DMS 273 (cell line): ENCODE results near the gene FBXL13.
"Not testable (repeated sequence)": the region's sequence is repeated elsewhere in the genome, so short reads cannot be mapped to it uniquely, and the experiment has no call there.

Source experiments
- DNase-seq: peaks from one replicate; lab custom pipeline; 2025; ENCODE audit not compliant: unreplicated experiment; lab: John Stamatoyannopoulos, UW

The FBXL13 gene

DNA sequence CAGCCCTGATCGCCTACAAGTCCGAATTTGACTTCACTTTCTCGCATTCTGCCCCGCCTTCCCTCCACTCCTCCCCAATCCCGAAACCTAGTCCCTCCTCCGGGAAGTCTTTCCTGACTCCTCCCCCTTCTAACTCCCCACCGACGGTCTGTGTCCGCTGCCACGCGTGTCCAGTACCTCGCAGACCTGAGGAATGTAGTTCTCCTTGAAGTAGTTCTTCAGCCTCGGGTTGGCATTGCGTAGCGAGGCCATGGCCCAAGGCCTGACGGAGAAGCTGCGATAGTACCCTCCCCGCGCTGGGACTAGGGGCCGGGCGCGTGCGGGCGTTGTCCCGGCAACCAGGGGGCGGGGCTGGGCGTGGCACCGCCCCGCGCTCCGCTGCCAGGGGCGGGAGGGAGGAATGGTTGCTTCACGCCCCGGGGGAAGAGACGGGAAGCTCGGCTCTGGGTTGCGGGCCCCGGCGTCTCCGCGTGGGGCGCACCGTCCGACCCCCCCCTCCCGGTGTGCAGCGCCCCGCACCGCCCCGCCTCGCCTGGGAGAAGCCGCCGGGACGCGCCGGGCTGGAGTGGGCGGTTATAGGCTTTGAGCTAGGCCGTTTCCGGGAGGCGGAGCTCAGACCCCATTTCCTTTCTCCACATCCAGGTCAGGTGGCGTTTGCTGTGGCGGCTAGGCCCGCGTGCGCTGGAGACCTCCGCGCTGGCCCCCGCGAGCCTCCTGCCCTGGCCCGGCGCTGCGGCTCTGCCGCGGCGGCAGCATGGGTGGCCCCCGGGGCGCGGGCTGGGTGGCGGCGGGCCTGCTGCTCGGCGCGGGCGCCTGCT, at the start of gene FBXL13, which contains the start of gene ARMC10:
FBXL13 (minus strand) TSS at position 278 of the 818 bp plus-strand sequence.
ARMC10 (plus strand) TSS at position 622 of the 818 bp plus-strand sequence; CDS start at position 755, 133 bp downstream.
- DNase-seq, result peak; percentile 99

DNA sequence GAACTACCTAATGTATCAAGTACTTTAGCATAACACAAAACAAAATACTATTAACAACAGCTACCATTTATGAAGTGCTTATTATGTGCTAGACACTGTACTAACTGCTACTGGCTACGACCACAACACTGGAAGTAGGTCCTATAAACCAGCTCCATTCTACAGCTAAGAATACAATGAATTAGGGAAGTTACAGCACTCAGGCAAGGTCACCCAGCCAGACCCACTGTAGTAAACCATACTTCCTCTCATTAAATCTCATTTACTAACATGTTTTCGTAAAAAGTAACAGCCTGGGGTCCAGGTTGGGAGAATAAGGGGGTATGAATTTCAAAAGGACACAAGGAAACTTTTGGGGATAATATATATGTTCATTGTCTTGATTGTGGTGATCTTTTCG, 48.9 kb upstream of the FBXL13 start:
- DNase-seq, result no peak

- DNase-seq, result no peak
These were observed 47.0 kb upstream of the FBXL13 start for GRCh38 chr7:103121641-103122040.

DNA sequence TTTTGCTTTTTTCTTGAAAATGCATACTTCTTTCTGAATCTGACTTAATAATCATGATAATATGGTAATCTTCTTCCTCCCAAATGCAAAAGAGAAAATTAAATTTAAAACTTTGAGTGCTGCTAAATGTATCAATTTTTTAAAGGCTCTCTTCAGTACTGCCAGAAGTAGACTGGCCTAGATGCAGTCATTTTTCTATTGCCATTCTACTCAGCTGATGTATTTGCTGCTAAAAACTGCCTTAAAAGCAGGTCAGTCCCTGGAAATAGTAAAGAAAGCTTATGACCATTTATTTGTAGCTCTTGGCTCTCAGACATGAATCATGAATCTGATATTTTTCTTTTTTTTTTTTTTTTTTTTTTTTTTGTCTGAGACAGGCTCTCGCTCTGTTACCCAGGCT, 45.8 kb upstream of the FBXL13 start:
- no peak for DNase-seq

GRCh38 chr7:103119791-103120291, 45.2 kb upstream of the FBXL13 start:
- no peak for DNase-seq

DNA sequence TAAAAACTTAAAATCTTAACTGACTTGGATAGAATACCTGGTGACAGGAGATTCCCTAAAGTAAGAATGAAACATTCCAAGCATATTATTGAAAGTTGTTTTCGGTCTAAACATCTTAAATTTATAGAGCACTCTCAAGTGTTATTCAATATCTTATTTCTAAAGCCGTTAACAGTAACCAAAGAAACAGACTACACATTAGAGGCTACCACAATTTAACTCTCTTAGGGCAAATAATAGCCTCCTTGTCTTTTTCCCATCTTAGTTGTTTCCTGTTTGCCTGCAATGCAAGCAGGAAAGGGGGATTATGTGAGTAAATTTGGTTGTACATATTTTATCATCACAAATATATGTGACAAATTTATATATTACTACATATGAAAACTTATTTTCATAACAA, 42.9 kb upstream of the FBXL13 start:
- no peak for DNase-seq

- no peak for DNase-seq
These were observed 42.4 kb upstream of the FBXL13 start for GRCh38 chr7:103116991-103117390.

- no peak for DNase-seq
These were observed 41.9 kb upstream of the FBXL13 start for GRCh38 chr7:103116511-103116910.

DNA sequence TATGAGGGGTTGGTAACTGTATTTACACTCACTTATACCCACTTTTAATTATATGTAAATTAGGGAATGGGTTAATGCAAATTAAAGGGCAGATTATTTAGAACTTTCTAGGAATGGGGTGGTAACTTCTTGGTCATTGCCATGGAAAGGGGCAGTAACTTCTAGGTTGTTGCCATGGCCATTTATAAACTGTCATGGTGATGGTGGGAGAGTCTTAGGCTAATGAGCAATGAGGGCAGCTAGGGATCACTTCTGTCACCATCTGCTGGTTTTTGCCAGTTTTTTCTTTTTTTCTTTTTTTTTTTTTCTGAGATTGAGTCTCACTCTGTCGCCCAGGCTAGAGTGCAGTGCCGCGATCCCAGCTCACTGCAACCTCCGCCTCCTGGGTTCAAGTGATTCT, 41.2 kb upstream of the FBXL13 start:
- no peak for DNase-seq

DNA sequence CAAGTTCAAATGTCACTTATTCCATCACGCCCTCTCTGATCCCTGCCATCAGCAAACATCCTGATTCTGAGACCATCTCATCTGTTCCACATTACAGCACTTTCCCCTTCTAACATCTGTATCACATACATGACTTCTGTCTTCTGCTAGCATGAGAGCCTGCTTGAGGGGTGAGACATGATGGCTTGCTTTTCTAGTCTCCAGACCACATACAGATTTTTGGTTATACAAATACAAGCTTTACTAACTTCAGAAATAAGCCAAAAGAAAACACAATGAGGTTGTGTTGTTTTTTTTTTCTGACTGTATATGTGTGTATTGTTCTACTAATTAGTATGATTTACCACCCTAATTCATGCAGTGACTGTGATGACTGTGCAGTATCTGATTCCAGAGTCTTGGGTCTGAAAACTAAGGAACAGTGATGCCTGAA, 40.0 kb upstream of the FBXL13 start:
- DNase-seq, result no peak

DNA sequence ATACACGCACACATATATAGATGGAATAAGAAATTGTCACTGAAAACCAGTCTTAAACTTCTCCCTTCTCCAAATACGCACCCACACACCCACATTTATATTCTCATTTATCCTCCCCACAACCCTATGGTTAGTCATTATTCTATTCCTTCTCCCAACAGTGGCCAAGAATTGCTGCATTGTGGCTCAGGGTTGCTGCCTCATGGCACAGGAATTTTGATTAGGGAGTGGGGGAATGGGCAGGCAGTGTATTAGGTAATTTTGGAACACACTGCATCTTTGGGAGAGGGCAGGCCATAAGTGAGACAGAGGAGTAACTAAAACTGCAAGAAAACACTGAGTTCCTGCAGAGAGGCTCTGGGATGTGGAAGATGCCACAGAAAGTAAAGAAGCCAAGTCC, 38.6 kb upstream of the FBXL13 start:
- DNase-seq, result no peak

GRCh38 chr7:103106703-103107070, 32.1 kb upstream of the FBXL13 start:
- DNase-seq, result not testable (repeated sequence)

- no peak for DNase-seq
These were observed 31.6 kb upstream of the FBXL13 start for GRCh38 chr7:103106005-103106702.

DNA sequence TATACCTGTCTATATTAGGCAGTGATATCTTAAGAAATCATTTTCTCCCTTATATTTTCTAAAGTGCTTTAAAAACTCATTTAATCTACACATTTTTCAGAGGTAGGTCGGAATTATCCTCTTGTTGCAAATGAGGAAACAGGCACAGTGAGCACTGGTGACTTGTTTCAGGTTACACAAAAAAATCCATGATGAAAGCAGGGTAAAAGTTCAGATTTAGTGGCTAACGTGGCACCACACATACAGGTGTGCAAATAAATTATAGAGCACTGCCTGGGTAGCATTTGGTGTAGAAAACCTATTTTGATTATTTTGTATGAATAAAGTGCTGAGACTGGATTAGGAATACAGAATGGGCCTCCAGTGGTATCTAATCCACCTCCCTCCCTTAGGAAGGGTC, 26.9 kb upstream of the FBXL13 start:
- DNase-seq, result no peak

DNA sequence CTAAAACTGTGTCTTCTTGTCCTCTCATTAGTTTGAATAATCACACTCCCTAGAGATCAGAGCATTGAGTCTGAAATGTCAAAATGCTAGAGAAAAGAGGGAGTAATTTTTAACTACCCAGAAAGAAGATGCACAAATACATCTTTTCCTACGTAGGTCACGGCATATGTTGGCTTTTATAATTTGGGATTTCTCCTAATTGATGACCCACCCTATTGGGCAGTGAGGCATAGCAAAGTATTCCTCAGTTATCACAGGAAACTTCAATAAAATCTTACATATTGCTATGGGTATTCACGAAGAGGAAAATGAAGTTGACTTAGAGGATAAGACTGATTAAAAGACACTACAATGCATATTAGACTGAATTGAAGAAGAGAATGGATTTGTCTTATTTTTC, 25.8 kb upstream of the FBXL13 start:
- no peak for DNase-seq

DNA sequence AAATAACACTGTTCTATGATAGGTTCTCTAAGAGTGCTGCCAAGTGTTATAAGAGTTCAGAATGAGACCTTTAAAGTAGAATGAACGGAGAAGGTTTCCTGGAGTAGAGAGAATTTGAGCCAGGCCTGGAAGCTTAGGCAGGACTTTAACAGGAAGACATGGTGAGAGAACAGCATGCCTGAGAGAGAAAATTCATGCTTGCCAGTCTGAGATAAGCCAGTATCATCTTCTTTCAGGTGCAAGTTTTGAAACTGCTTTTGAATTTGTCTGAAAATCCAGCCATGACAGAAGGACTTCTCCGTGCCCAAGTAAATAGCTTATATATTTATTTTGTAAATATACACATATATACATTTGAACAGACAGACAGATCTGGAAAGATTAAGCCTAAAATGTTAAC, 22.4 kb upstream of the FBXL13 start:
- no peak for DNase-seq

- not testable (repeated sequence) for DNase-seq
These were observed 21.0 kb upstream of the FBXL13 start for GRCh38 chr7:103095558-103095957.

- DNase-seq, result no peak
These were observed 19.5 kb upstream of the FBXL13 start for GRCh38 chr7:103094102-103094501.

GRCh38 chr7:103093429-103093828, 18.8 kb upstream of the FBXL13 start:
- no peak for DNase-seq

DNA sequence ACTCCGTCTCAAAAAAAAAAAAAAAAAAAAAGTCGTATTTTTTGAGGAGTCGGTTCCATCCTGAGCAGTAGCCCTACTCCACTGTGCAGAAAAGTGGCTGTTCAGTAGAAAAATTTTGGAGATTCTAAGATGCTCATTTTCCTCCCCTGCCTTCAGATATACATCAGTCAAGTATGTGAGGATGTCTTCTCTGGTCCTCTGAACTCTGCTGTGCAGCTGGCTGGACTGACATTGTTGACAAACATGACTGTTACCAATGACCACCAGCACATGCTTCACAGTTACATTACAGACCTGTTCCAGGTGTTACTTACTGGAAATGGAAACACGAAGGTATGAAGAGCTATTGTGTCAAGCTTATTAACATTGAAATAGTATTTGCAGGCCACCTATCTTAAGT, 17.7 kb upstream of the FBXL13 start:
- DNase-seq, result not testable (repeated sequence)

GRCh38 chr7:103083210-103083609, 8.6 kb upstream of the FBXL13 start:
- DNase-seq, result no peak

GRCh38 chr7:103082497-103082896, 7.9 kb upstream of the FBXL13 start:
- no peak for DNase-seq
